Measurements from ENCODE around the gene ADTRP. TPM values are rescaled to one million over a fixed set of nuclear protein-coding genes. Genes with fewer than 3 reads are reported as not detected.

ADTRP gene, protein sequence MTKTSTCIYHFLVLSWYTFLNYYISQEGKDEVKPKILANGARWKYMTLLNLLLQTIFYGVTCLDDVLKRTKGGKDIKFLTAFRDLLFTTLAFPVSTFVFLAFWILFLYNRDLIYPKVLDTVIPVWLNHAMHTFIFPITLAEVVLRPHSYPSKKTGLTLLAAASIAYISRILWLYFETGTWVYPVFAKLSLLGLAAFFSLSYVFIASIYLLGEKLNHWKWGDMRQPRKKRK
- total RNA-seq: 10 to 100 TPM in 3 of 4 donors, 1 to 10 TPM in 1; 9.1 to 40.4 (median 21.8) TPM

DNA sequence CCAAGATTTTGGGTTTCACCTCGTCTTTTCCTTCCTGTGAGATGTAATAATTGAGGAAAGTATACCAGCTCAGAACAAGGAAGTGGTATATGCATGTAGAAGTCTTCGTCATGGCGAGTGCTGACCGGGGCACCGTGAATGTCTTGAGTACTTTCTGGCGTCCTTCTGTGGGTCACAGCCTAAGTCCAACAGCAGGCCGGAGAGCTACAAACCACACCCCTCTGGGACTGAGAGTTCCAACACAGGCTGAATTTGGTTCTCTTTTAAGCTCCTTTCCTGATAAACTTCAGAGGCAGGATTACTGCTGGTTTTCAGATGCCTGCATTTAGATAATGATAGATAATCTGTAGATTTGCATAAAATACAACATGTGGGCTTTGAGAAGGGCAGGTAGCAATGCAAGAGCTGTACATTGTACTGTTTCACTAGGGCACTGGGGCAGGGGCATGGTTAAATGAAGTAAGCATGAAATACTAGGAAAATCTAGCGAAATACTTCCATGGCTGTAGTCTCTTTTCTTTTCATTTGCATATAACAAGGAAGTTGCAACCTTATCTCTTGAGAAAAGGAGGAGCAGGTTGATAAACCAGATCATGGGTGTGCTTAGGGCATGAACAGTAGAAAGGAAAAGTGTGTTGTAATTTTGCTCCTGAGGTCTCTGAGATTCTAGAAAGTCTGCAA is at the start of gene ADTRP:
Gene ADTRP, minus strand, starts transcription at position 156 of the 681 bp plus-strand sequence. Its CDS starts 44 bp downstream, at position 112.
- no peak within 1 kb of the TSS for H3K4me3 ChIP-seq (ENCODE audit: low read depth, poor library complexity, severe bottlenecking)
- no peak for DNase-seq (ENCODE audit: low spot score in 2 of 2)
- WGBS, 2 donors: 62 to 65% methylated on average over 8 of the region's 8 CpGs
- intact Hi-C loops (cut with DNase I; ENCODE audit: low total_unique reads): no loop called here
- TF ChIP-seq, protein P1, sequence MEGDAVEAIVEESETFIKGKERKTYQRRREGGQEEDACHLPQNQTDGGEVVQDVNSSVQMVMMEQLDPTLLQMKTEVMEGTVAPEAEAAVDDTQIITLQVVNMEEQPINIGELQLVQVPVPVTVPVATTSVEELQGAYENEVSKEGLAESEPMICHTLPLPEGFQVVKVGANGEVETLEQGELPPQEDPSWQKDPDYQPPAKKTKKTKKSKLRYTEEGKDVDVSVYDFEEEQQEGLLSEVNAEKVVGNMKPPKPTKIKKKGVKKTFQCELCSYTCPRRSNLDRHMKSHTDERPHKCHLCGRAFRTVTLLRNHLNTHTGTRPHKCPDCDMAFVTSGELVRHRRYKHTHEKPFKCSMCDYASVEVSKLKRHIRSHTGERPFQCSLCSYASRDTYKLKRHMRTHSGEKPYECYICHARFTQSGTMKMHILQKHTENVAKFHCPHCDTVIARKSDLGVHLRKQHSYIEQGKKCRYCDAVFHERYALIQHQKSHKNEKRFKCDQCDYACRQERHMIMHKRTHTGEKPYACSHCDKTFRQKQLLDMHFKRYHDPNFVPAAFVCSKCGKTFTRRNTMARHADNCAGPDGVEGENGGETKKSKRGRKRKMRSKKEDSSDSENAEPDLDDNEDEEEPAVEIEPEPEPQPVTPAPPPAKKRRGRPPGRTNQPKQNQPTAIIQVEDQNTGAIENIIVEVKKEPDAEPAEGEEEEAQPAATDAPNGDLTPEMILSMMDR (IDR thresholded peaks at IDR 0.05): no peak
- TF ChIP-seq POLR2A (IDR thresholded peaks at IDR 0.05): no peak

DNA sequence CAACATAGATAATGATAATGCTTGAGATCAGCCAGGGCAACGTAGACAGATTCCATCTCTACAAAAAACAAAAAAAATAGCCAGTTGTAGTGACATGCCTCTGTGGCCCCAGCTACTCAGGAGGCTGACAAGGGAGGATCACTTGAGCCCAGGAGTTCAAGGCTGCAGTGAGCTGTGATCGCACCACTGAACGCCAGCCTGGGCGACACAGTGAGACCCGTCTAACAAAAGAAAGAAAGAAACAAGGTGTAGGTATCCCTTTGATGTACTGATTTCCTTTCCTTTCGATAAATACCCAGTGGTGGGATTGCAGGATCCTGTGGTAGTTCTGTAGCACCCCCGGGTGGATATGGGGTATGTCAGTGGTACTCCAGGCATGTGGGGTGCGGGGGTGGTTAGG is 48.2 kb upstream of the ADTRP start:
- WGBS, 2 donors: 83 to 86% methylated on average over 8 of the region's 8 CpGs
- intact Hi-C loops (cut with DNase I; ENCODE audit: low total_unique reads): no loop called here
- DNase-seq (ENCODE audit: low spot score in 2 of 2): no peak
- no peak overlapping the region for H3K4me3 ChIP-seq (ENCODE audit: low read depth, poor library complexity, severe bottlenecking)
- TF ChIP-seq, protein P1 (IDR thresholded peaks at IDR 0.05): no peak
- no peak for TF ChIP-seq POLR2A (IDR thresholded peaks at IDR 0.05)

DNA sequence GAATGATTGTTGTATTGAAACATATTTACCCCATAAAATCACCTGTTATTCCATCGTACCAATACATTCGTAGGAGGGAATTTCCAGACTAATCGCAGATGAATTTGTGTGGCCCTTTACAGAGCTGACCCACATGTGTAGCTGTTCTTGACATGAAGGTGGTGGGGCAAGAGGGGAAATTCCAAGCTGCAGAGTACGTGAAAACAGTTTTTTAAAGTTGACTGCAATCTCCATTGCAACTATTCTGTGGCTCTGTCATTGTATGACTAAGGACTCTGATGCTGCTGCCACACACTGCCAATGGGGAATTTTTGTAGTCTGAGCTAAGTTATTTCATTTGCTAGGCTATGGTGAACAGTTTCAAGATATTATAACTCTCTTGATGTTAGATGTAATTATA is 46.4 kb upstream of the ADTRP start:
- no peak overlapping the region for H3K4me3 ChIP-seq (ENCODE audit: low read depth, poor library complexity, severe bottlenecking)
- DNase-seq (ENCODE audit: low spot score in 2 of 2): no peak
- TF ChIP-seq POLR2A (IDR thresholded peaks at IDR 0.05): no peak
- TF ChIP-seq, protein P1 (IDR thresholded peaks at IDR 0.05): no peak
- intact Hi-C loops (cut with DNase I; ENCODE audit: low total_unique reads): no loop called here
- 61 to 71% methylated on average over 4 of the region's 4 CpGs for WGBS, 2 donors

DNA sequence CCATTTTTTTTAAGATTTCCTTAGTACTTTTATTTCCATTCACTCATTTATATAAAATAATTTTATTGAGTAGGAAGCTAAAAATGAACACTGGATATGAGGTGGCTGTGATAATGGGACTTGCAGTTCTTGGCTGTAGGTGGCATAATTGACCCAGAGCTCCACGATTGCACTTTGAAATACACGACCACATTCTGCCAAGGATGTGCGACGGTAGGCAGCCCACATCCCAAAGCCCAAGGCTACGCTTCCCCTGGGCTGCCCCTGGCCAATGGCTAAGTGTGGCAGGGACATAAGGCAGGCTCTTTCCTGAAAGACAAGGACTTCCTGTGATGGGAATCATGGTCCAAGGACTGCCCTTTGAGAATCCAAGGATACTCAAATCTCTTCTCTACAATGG is 43.7 kb upstream of the ADTRP start:
- intact Hi-C loops (cut with DNase I; ENCODE audit: low total_unique reads): no loop called here
- TF ChIP-seq, protein P1 (IDR thresholded peaks at IDR 0.05): no peak
- TF ChIP-seq POLR2A (IDR thresholded peaks at IDR 0.05): no peak
- H3K4me3 ChIP-seq (ENCODE audit: low read depth, poor library complexity, severe bottlenecking): no peak overlapping the region
- DNase-seq (ENCODE audit: low spot score in 2 of 2): no peak
- WGBS, 2 donors: 42 to 54% methylated on average over 5 of the region's 5 CpGs

DNA sequence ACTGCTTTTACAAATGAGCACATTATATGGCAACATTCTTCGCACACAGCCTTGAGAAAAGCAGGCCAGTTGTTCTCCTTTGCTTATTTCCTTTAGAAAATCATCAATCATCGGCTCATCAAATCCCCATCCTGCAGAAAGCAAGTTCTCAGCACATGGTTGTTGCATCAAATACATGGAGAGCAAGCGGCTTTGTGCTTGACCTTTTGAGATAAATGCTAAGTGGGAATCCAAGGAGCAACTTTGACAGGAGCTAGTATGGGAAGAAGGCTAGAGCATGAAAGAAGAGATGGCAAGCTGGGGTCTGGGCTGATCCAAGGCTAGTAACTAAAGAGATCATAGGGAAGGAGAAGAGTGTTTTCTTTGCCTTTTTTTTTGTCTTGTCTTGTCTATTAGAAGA is 43.2 kb upstream of the ADTRP start:
- no peak overlapping the region for H3K4me3 ChIP-seq (ENCODE audit: low read depth, poor library complexity, severe bottlenecking)
- DNase-seq (ENCODE audit: low spot score in 2 of 2): no peak
- TF ChIP-seq, protein P1 (IDR thresholded peaks at IDR 0.05): no peak
- no peak for TF ChIP-seq POLR2A (IDR thresholded peaks at IDR 0.05)
- intact Hi-C loops (cut with DNase I; ENCODE audit: low total_unique reads): no loop called here
- WGBS, 2 donors: 96 to 97% methylated on average over 3 of the region's 3 CpGs

All from lower leg skin (tissue), 4 donors.